Esophagus squamous epithelium (tissue), 4 donors: ENCODE data around the gene NDRG3. TPM values are rescaled to one million over a fixed set of nuclear protein-coding genes. Genes with fewer than 3 reads are reported as not detected.

Source experiments
- small RNA-seq, 4 donors: library from RNA; depleted of rRNA; stranded (forward); fragments of <200 nt; gene quantifications; one replicate each; pipeline ENCODE3, GENCODE V24; 2016
- total RNA-seq, 4 donors: library from RNA; depleted of rRNA; stranded (reverse); fragments of >200 nt; gene quantifications; one replicate each; pipeline ENCODE4 v1.1.0, GENCODE V29; 2016

NDRG3 gene
- total RNA-seq, 4 donors from 2014 or later, result 13.9 to 23.5 (median 18.1) TPM

Small RNA genes lying within 50 kb of the gene (small RNA-seq; reads per million reads assigned to genes)
- gene RF00019, result 0 reads per million in 4 donors

Other genes with a start within 250 kb of the NDRG3 start
- 100 to 1,000 TPM in 1 of 4 donors, 10 to 100 TPM in 3; 10.7 to 313 (median 60.7) TPM for gene MYL9, start 204.6 kb downstream of the NDRG3 start, total RNA-seq
- gene TGIF2, start 172.5 kb downstream of the NDRG3 start, total RNA-seq, result 10 to 100 TPM in 1 of 4 donors, 1 to 10 TPM in 3; 3.4 to 10.9 (median 7.1) TPM
- 100 to 1,000 TPM; 203 to 373 (median 267) TPM for gene RAB5IF, start 140.3 kb downstream of the NDRG3 start, total RNA-seq
- 1 to 10 TPM in 1 of 4 donors, under 1 TPM in 2, not detected in 1; 0.11 to 1.9 (median 0.61) TPM for gene SLA2, start 99.9 kb downstream of the NDRG3 start, total RNA-seq
- gene DSN1, start 27.7 kb upstream of the NDRG3 start, total RNA-seq, result 10 to 100 TPM in 2 of 4 donors, 1 to 10 TPM in 2; 6.9 to 13.0 (median 9.7) TPM
- 1 to 10 TPM in 1 of 4 donors, under 1 TPM in 1, not detected in 2; 0.53 to 1.1 TPM for gene TLDC2, start 130.0 kb upstream of the NDRG3 start, total RNA-seq
- gene SAMHD1, start 205.6 kb upstream of the NDRG3 start, total RNA-seq, result 100 to 1,000 TPM in 2 of 4 donors, 10 to 100 TPM in 2; 17.0 to 212 (median 66.0) TPM